NT2/D1 (cell line): Measurements from ENCODE around the gene KRT76.

Experiments
- DNase-seq: peaks from one replicate; pipeline ENCODE4 v3.0.0-alpha.2; 2011; ENCODE audit warnings: low read depth, low spot score
- H3K27me3 ChIP-seq: 2 replicates; pipeline ENCODE4 v1.6.0; 2011; ENCODE audit warnings: mild to moderate bottlenecking; ENCODE audit not compliant: insufficient read length, insufficient read depth
- H3K36me3 ChIP-seq: 2 replicates; pipeline ENCODE4 v1.6.1; 2011; ENCODE audit warnings: mild to moderate bottlenecking, low read length, mixed read lengths; ENCODE audit not compliant: insufficient read depth, insufficient read length
- H3K4me1 ChIP-seq: 2 replicates; pipeline ENCODE4 v1.5.1; 2011; ENCODE audit not compliant: insufficient read depth, insufficient read length
- H3K4me3 ChIP-seq: 2 replicates; pipeline ENCODE4 v1.5.1; 2011; ENCODE audit warnings: low read depth; ENCODE audit not compliant: insufficient read length
- H3K9ac ChIP-seq: 2 replicates; pipeline ENCODE4 v1.6.0; 2011; ENCODE audit warnings: low read depth; ENCODE audit not compliant: insufficient read length
- H3K9me3 ChIP-seq: 2 replicates; pipeline ENCODE4 v1.5.1; 2011; ENCODE audit warnings: mild to moderate bottlenecking, low read length; ENCODE audit not compliant: insufficient read depth
- SUZ12 ChIP-seq: IDR thresholded peaks from 2 replicates; pipeline ENCODE4 v1.6.1; 2011; ENCODE audit not compliant: insufficient read length, insufficient read depth; ENCODE audit errors: extremely low read depth
- YY1 ChIP-seq: IDR thresholded peaks from 2 replicates; pipeline ENCODE4 v1.6.1; 2011; ENCODE audit not compliant: insufficient read length, insufficient read depth
- ZNF274 ChIP-seq: IDR thresholded peaks from 2 replicates; pipeline ENCODE4 v1.6.1; 2011; ENCODE audit warnings: mild to moderate bottlenecking, low read depth, low read length

The KRT76 gene

DNA sequence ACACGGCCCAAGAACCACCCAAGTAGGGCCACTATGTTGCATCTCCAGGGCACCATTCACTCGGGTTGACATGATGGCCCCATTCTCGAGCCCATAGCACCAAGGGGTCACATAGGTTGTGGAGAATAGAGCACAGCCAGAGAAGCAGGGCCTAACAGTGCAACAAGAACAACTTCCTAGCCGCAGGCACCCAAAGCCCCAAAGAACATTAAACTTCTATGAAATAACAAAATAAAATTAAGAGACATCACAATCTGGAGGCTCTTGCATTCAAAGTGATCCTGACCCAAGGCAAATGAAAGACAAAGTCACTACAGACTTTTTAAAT is 34.9 kb upstream of the KRT76 start:
- no peak overlapping the region for H3K9ac ChIP-seq
- H3K9me3 ChIP-seq, result no peaks in the 10 kb centered on the region
- DNase-seq, result no peak
- H3K27me3 ChIP-seq, result no peaks in the 10 kb centered on the region
- no peaks in the 10 kb centered on the region for H3K4me1 ChIP-seq
- no peaks in the 10 kb centered on the region for H3K36me3 ChIP-seq
- H3K4me3 ChIP-seq, result no peak overlapping the region
- TF ChIP-seq ZNF274 (no peak), SUZ12 (no peak), YY1 (no peak)

- no peak for TF ChIP-seq ZNF274
- no peak for TF ChIP-seq YY1
- TF ChIP-seq SUZ12, result no peak
- Histone ChIP-seq H3K4me3 (no peak overlapping the region), H3K9me3 (no peaks in the 10 kb centered on the region), H3K27me3 (no peaks in the 10 kb centered on the region), H3K36me3 (no peaks in the 10 kb centered on the region), H3K9ac (no peak overlapping the region), H3K4me1 (peaks cover 2% of the 10 kb centered on the region)
- no peak for DNase-seq
Measured at GRCh38 chr12:52811191-52812072, 34.3 kb upstream of the KRT76 start.

GRCh38 chr12:52810554-52810953 is 33.4 kb upstream of the KRT76 start:
- Histone ChIP-seq H3K4me3 (no peak overlapping the region), H3K9ac (no peak overlapping the region), H3K27me3 (no peaks in the 10 kb centered on the region), H3K9me3 (no peaks in the 10 kb centered on the region), H3K36me3 (no peaks in the 10 kb centered on the region), H3K4me1 (peaks cover 5% of the 10 kb centered on the region)
- TF ChIP-seq SUZ12, result no peak
- no peak for TF ChIP-seq YY1
- no peak for TF ChIP-seq ZNF274
- no peak for DNase-seq

DNA sequence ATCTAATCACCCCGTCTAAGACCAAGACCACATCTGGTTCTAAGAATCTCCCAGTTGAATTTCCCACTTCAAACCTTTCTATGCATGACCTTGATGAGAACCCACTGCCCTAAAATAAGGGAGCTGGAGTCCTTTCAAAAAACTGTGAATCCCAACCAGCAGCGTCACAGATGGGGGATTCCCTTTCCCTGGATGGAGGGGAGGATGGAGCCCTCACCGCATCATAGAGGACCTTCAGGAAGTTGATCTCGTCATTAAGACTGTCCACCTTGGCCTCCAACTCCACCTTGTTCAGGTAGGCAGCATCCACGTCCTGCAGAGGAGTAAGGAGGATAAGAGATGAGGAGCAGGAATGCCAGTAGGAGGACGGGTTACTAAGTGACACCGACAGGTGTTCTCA is 32.0 kb upstream of the KRT76 start:
- Histone ChIP-seq H3K27me3 (no peaks in the 10 kb centered on the region), H3K4me3 (no peak overlapping the region), H3K9me3 (no peaks in the 10 kb centered on the region), H3K36me3 (no peaks in the 10 kb centered on the region), H3K4me1 (peaks cover 10% of the 10 kb centered on the region), H3K9ac (no peak overlapping the region)
- TF ChIP-seq YY1, result no peak
- no peak for TF ChIP-seq ZNF274
- no peak for TF ChIP-seq SUZ12
- no peak for DNase-seq

GRCh38 chr12:52808573-52809160 is 31.5 kb upstream of the KRT76 start:
- no peak for DNase-seq

DNA sequence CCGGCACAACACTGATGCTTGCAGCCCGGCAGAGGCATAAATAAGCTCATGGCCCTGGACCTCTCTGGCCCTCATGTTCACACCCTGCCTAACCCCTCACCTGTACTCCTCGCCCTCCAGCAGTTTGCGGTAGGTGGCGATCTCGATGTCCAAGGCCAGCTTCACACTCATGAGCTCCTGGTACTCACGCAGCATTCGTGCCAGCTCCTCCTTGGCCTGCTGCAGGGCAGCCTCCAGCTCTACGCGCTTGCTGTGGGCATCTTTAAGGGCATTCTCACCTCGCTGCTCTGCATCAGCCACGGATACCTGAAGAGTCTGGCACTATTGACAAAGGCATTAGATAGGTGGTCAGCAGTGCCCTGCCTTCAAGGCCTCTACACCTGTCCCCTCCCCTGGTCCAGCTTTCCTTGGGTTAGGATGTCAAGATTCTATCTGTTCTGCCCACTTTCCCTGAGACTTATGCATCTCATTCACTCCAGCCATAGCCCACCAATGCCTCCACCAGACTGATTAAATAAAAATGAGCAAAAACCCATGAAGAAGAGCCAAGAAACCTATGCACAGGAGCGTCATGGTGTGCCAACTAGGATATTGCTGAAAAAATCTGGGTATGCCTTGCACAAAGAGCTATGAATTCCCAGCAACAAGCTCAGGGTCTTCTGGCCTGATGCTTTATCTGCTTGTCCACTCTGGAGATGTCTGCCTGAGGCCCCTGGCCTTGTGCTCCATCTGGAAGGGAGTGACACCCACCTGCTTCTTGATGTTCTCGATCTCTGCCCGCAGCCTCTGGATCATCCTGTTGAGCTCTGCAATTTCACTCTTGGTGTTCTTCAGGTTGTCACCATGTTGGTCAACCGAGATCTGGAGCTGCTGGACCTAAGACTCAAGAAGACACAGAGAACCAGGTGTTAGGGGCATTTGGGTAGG is 30.7 kb upstream of the KRT76 start:
- Histone ChIP-seq H3K9ac (no peak overlapping the region), H3K27me3 (no peaks in the 10 kb centered on the region), H3K9me3 (no peaks in the 10 kb centered on the region), H3K36me3 (no peaks in the 10 kb centered on the region), H3K4me1 (peaks cover 10% of the 10 kb centered on the region), H3K4me3 (no peak overlapping the region)
- no peak for DNase-seq
- TF ChIP-seq SUZ12 (no peak), ZNF274 (no peak), YY1 (no peak)

More at GRCh38 chr12:52808573-52809160, 31.5 kb upstream of the KRT76 start:
- Histone ChIP-seq H3K4me1 (peaks cover 10% of the 10 kb centered on the region), H3K9ac (no peak overlapping the region), H3K4me3 (no peak overlapping the region), H3K36me3 (no peaks in the 10 kb centered on the region), H3K9me3 (no peaks in the 10 kb centered on the region), H3K27me3 (no peaks in the 10 kb centered on the region)
- TF ChIP-seq YY1 (no peak), ZNF274 (no peak), SUZ12 (no peak)
